Pancreas (tissue), 10 donors: ENCODE measurements around the gene EPHB2. TPM values are rescaled to one million over a fixed set of nuclear protein-coding genes. Genes with fewer than 3 reads are reported as not detected.

Experiments
- ATAC-seq, 4 donors: fragments of 200-7000 bp; cut with Tn5 transposase; one replicate each; pipeline versions ENCODE4 v1.8.0 to v1.9.1; 2020; ENCODE audit warnings: mild to moderate bottlenecking in 4 of 4, moderate library complexity in 4 of 4
- DNase-seq, 6 donors: peaks; one replicate each; pipeline ENCODE4 v3.0.0-alpha.2; 2020
- FAIRE-seq: peaks from 2 replicates; lab custom pipeline; 2012; peaks lifted over from hg19 to GRCh38; lab: Jason Lieb, UNC
- H3K27ac ChIP-seq, 4 donors: fragments of 200-600 bp; sonication (generic); 1 replicate in 3 of 4; 2 replicates in 1 of 4; pipeline versions ENCODE4 v1.5.0 to v1.8.0; 2020
- H3K27me3 ChIP-seq, 4 donors: fragments of 200-600 bp; one replicate each; pipeline ENCODE4 v1.8.0; 2021
- H3K36me3 ChIP-seq, 3 donors: fragments of 200-600 bp; sonication (generic) in 1 of 3; one replicate each; pipeline versions ENCODE4 v1.5.0 to v1.8.0; 2020 to 2021
- H3K4me1 ChIP-seq, 3 donors: fragments of 200-600 bp; one replicate each; pipeline ENCODE4 v1.8.0; 2021
- H3K4me3 ChIP-seq, 4 donors: fragments of 200-600 bp; sonication (generic) in 2 of 4; one replicate each; pipeline versions ENCODE4 v1.5.0 to v1.8.0; 2020 to 2021
- H3K9me3 ChIP-seq, 4 donors: fragments of 200-600 bp; one replicate each; pipeline ENCODE4 v1.8.0; 2021
- CTCF ChIP-seq, 4 donors: fragments of 200-600 bp; sonication (generic) in 3 of 4; IDR thresholded peaks; one replicate each; pipeline versions ENCODE4 v1.5.0 to v1.8.0; 2021; ENCODE audit warnings: antibody characterized with exemption in 4 of 4
- WGBS, 2 donors: extraction: QIAGEN DNeasy Blood & Tissue Kit; methylation state at CpG; one replicate each; pipeline ENCODE4 v1.1.7; 2013; 5-methylcytosine and 5-hydroxymethylcytosine counted together
- intact Hi-C, 3 donors: fragments of 100-400 bp; cut with DNase I; formaldehyde crosslinking; loops; one replicate each; pipeline versions ENCODE4 v1.11.1 to v1.14.2; 2022
- polyA plus RNA-seq, 2 donors: library from polyadenylated mRNA; stranded (reverse); fragments of 200-250 nt; gene quantifications; one replicate each; pipeline ENCODE4 v1.2.3, GENCODE V29; 2013
- total RNA-seq, 6 donors: library from RNA; stranded (reverse); fragmentation: NEBNext Ultra II Directional in 4 of 6; extraction: Animal tissue kit (Norgen Biotek cat#: 25700) in 4 of 6; gene quantifications; one replicate each; pipeline versions ENCODE4 v1.2.1 to v1.2.4, GENCODE V29; 2021 to 2023
- donor health status: healthy with polysubstance abuse.
- donor health status: DM: no; HTN: no; CAD: no; lungs with moderate emphysema.
- donor health status: DM: no; HTN: no; CAD: no.
- donor health status: control.
- donor health status: control.
- donor health status: Bipolar disorder and iron deficiency.
- donor health status: DM: yes; HTN: yes; CAD: no.
- donor health status: DM: no; HTN: no; CAD: no.
- donor health status: DM: no; HTN: no; CAD: no.
- donor health status: DM: yes; HTN: yes; CAD: no.

Gene EPHB2
- total and polyA plus RNA-seq, 8 donors, result 1.3 to 10.0 (median 4.4) TPM

- Histone ChIP-seq H3K4me1 (no peaks in the 10 kb centered on the region), H3K27me3 (no peaks in the 10 kb centered on the region), H3K36me3 (no peaks in the 10 kb centered on the region), H3K27ac (no peak overlapping the region), H3K9me3 (no peaks in the 10 kb centered on the region), H3K4me3 (no peak overlapping the region)
- no peak for TF ChIP-seq CTCF (IDR thresholded peaks at IDR 0.05)
- 97 to 100% methylated on average over 1 of the region's 1 CpG for WGBS, 2 donors
- intact Hi-C loops, result no loop called here
- DNase-seq (no peak), ATAC-seq (no peak), FAIRE-seq (no peak)
Observed at GRCh38 chr1:22729400-22729773, 18.7 kb downstream of the EPHB2 start.

- intact Hi-C loops, result no loop called here
- H3K4me3 ChIP-seq, result no peak overlapping the region
- DNase-seq (no peak), ATAC-seq (no peak), FAIRE-seq (no peak)
- no peaks in the 10 kb centered on the region for H3K36me3 ChIP-seq
- no peak overlapping the region for H3K27ac ChIP-seq
- no peaks in the 10 kb centered on the region for H3K9me3 ChIP-seq
- WGBS, 2 donors, result 76 to 82% methylated on average over 7 of the region's 7 CpGs
- no peaks in the 10 kb centered on the region for H3K4me1 ChIP-seq
- TF ChIP-seq CTCF (IDR thresholded peaks at IDR 0.05), result no peak
- H3K27me3 ChIP-seq, result no peaks in the 10 kb centered on the region
Observed at GRCh38 chr1:22729912-22730311, 19.3 kb downstream of the EPHB2 start.

- H3K4me1 ChIP-seq, result no peaks in the 10 kb centered on the region
- H3K9me3 ChIP-seq, result no peaks in the 10 kb centered on the region
- FAIRE-seq (no peak), ATAC-seq (no peak), DNase-seq (no peak)
- H3K4me3 ChIP-seq, result no peak overlapping the region
- TF ChIP-seq CTCF (IDR thresholded peaks at IDR 0.05), result no peak
- no peaks in the 10 kb centered on the region for H3K36me3 ChIP-seq
- no peak overlapping the region for H3K27ac ChIP-seq
- intact Hi-C loops, result no loop called here
- WGBS, 2 donors, result 90 to 91% methylated on average over 12 of the region's 12 CpGs
- no peaks in the 10 kb centered on the region for H3K27me3 ChIP-seq
Observed at GRCh38 chr1:22731924-22732720, 21.5 kb downstream of the EPHB2 start.

- ATAC-seq, result no peak
- Histone ChIP-seq H3K9me3 (no peaks in the 10 kb centered on the region), H3K27me3 (no peaks in the 10 kb centered on the region), H3K27ac (no peak overlapping the region), H3K36me3 (no peaks in the 10 kb centered on the region), H3K4me1 (no peaks in the 10 kb centered on the region), H3K4me3 (no peak overlapping the region)
- no peak for TF ChIP-seq CTCF (IDR thresholded peaks at IDR 0.05)
- no peak for FAIRE-seq
- WGBS, 2 donors, result 89 to 93% methylated on average over 8 of the region's 8 CpGs
- DNase-seq, result no peak
- intact Hi-C loops, result no loop called here
Observed at GRCh38 chr1:22733643-22734042, 23.0 kb downstream of the EPHB2 start.

- TF ChIP-seq CTCF (IDR thresholded peaks at IDR 0.05), result no peak
- no peaks in the 10 kb centered on the region for H3K36me3 ChIP-seq
- no peaks in the 10 kb centered on the region for H3K9me3 ChIP-seq
- 87 to 91% methylated on average over 23 of the region's 23 CpGs for WGBS, 2 donors
- no peaks in the 10 kb centered on the region for H3K4me1 ChIP-seq
- no peaks in the 10 kb centered on the region for H3K27me3 ChIP-seq
- no peak overlapping the region for H3K4me3 ChIP-seq
- FAIRE-seq, result no peak
- intact Hi-C loops, result no loop called here
- ATAC-seq, result no peak
- no peak for DNase-seq
- no peak overlapping the region for H3K27ac ChIP-seq
Observed at GRCh38 chr1:22736501-22737080, 26.0 kb downstream of the EPHB2 start.
